Panc1 (cell line): ENCODE results near the gene OTUD6A. TPM values are rescaled to one million over a fixed set of nuclear protein-coding genes. Genes with fewer than 3 reads are reported as not detected.

ENCODE experiments used
- ATAC-seq: fragments of 200-7000 bp; cut with Tn5 transposase; 2 replicates; pipeline ENCODE4 v1.9.1; 2020; ENCODE audit warnings: mild to moderate bottlenecking, moderate library complexity
- BruUV-seq: library from RNA; stranded (reverse); fragments of 400-500 nt; replicated peaks from 2 replicates; lab custom pipeline; 2021; lab: Mats Ljungman, UMichigan
- CTCF ChIA-PET: fragments of 300-600 bp; sonication (Branson Sonifier 250); formaldehyde crosslinking; loops from one replicate; lab custom pipeline; 2022; ENCODE audit warnings: antibody characterized with exemption; lab: Charles Lee
- POLR2A ChIA-PET: fragments of 300-600 bp; sonication (Branson Sonifier 250); formaldehyde crosslinking; loops from one replicate; lab custom pipeline; 2022; ENCODE audit warnings: antibody characterized with exemption; lab: Charles Lee
- DNase-seq: peaks from one replicate; pipeline ENCODE4 v3.0.0-alpha.2; 2010; ENCODE audit warnings: low read depth, low spot score
- H3K27ac ChIP-seq: 2 replicates; pipeline ENCODE4 v1.5.1; 2011; ENCODE audit warnings: mild to moderate bottlenecking, low read length, inconsistent platforms
- H3K27me3 ChIP-seq: fragments of 200-500 bp; sonication (Bioruptor generic); 2 replicates; pipeline ENCODE4 v1.6.0; 2014; ENCODE audit warnings: low read length, inconsistent platforms; ENCODE audit not compliant: control insufficient read depth, insufficient read depth
- H3K36me3 ChIP-seq: fragments of 200-500 bp; sonication (Bioruptor generic); 2 replicates; pipeline ENCODE4 v1.5.1; 2014; ENCODE audit warnings: inconsistent platforms, mild to moderate bottlenecking, low read length, moderate library complexity; ENCODE audit not compliant: control insufficient read depth, insufficient read depth
- H3K4me1 ChIP-seq: 2 replicates; pipeline ENCODE4 v1.5.1; 2011; ENCODE audit warnings: inconsistent platforms, mild to moderate bottlenecking, low read length, moderate library complexity; ENCODE audit not compliant: control insufficient read depth, insufficient read depth
- H3K4me3 ChIP-seq, 2 experiments: 2 replicates each; pipeline ENCODE4 v1.5.1; 2011 to 2012; ENCODE audit warnings: low read depth in 2 of 2, low read length in 2 of 2, mild to moderate bottlenecking in 2 of 2, inconsistent platforms in 1 of 2, moderate library complexity in 1 of 2
- H3K9me3 ChIP-seq: fragments of 200-500 bp; sonication (Bioruptor generic); 2 replicates; pipeline ENCODE4 v1.5.1; 2014; ENCODE audit warnings: low read depth, mild to moderate bottlenecking, inconsistent platforms, low read length, moderate library complexity; ENCODE audit not compliant: control insufficient read depth, insufficient read depth
- POLR2AphosphoS5 ChIP-seq: IDR thresholded peaks from 2 replicates; pipeline ENCODE4 v1.6.1; 2012; ENCODE audit warnings: mild to moderate bottlenecking, low read depth, low read length, moderate library complexity
- SIN3A ChIP-seq: IDR thresholded peaks from 2 replicates; pipeline ENCODE4 v1.6.1; 2012; ENCODE audit warnings: low read depth, mild to moderate bottlenecking, low read length, moderate library complexity, borderline replicate concordance; ENCODE audit not compliant: insufficient read depth
- TCF7L2 ChIP-seq: IDR thresholded peaks from 2 replicates; pipeline ENCODE4 v1.6.1; 2011; ENCODE audit warnings: mild to moderate bottlenecking, low read depth, low read length, inconsistent platforms
- in situ Hi-C: cut with HindIII; loops from 2 replicates; pipeline ENCODE4 v1.10.0; 2016; ENCODE audit warnings: low sequenced_read_pairs, low pct_unique_long_range_greater_than_20kb
- intact Hi-C: fragments of 100-400 bp; cut with micrococcal nuclease; formaldehyde crosslinking; loops from one replicate; pipeline ENCODE4 v1.10.0; 2022; ENCODE audit not compliant: unreplicated experiment
- total RNA-seq: library from RNA; stranded (reverse); gene quantifications from one replicate; pipeline ENCODE4 v1.2.1, GENCODE V29; 2021; ENCODE audit not compliant: unreplicated experiment
- TF ChIP-seq, protein P1 (sequence below), 2 experiments: IDR thresholded peaks; 2 replicates each; pipeline ENCODE4 v1.6.1; 2011 to 2012; ENCODE audit warnings: low read depth in 2 of 2, control low read depth in 1 of 2, low read length in 1 of 2, mild to moderate bottlenecking in 1 of 2, moderate library complexity in 1 of 2; ENCODE audit not compliant: insufficient read depth in 1 of 2
- TF ChIP-seq, protein P2 (sequence below): fragments of 450-650 bp; IDR thresholded peaks from 2 replicates; pipeline ENCODE4 v1.5.1; 2017; ENCODE audit warnings: mild to moderate bottlenecking

The OTUD6A gene
- total RNA-seq, 1 experiment from 2014 or later = not detected

- DNase-seq (no peak), ATAC-seq (no peak)
- Histone ChIP-seq H3K36me3 (no peaks in the 10 kb centered on the region), H3K27ac (no peak overlapping the region), H3K4me3 (no peak overlapping the region), H3K27me3 (no peaks in the 10 kb centered on the region), H3K9me3 (no peaks in the 10 kb centered on the region), H3K4me1 (no peaks in the 10 kb centered on the region)
- BruUV-seq = no TSS peak
- ChIA-PET CTCF (no interaction called here), POLR2A (no interaction called here)
- intact Hi-C loops (no loop called here), in situ Hi-C loops (no loop called here)
- TF ChIP-seq POLR2AphosphoS5 (no peak), TCF7L2 (no peak), SIN3A (no peak)
- TF ChIP-seq, protein P1, sequence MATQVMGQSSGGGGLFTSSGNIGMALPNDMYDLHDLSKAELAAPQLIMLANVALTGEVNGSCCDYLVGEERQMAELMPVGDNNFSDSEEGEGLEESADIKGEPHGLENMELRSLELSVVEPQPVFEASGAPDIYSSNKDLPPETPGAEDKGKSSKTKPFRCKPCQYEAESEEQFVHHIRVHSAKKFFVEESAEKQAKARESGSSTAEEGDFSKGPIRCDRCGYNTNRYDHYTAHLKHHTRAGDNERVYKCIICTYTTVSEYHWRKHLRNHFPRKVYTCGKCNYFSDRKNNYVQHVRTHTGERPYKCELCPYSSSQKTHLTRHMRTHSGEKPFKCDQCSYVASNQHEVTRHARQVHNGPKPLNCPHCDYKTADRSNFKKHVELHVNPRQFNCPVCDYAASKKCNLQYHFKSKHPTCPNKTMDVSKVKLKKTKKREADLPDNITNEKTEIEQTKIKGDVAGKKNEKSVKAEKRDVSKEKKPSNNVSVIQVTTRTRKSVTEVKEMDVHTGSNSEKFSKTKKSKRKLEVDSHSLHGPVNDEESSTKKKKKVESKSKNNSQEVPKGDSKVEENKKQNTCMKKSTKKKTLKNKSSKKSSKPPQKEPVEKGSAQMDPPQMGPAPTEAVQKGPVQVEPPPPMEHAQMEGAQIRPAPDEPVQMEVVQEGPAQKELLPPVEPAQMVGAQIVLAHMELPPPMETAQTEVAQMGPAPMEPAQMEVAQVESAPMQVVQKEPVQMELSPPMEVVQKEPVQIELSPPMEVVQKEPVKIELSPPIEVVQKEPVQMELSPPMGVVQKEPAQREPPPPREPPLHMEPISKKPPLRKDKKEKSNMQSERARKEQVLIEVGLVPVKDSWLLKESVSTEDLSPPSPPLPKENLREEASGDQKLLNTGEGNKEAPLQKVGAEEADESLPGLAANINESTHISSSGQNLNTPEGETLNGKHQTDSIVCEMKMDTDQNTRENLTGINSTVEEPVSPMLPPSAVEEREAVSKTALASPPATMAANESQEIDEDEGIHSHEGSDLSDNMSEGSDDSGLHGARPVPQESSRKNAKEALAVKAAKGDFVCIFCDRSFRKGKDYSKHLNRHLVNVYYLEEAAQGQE (IDR thresholded peaks at IDR 0.05; ENCODE audit: insufficient read depth in 1 of 2, low read depth in 2 of 2, low read length in 1 of 2) = no peak
- TF ChIP-seq, protein P2, sequence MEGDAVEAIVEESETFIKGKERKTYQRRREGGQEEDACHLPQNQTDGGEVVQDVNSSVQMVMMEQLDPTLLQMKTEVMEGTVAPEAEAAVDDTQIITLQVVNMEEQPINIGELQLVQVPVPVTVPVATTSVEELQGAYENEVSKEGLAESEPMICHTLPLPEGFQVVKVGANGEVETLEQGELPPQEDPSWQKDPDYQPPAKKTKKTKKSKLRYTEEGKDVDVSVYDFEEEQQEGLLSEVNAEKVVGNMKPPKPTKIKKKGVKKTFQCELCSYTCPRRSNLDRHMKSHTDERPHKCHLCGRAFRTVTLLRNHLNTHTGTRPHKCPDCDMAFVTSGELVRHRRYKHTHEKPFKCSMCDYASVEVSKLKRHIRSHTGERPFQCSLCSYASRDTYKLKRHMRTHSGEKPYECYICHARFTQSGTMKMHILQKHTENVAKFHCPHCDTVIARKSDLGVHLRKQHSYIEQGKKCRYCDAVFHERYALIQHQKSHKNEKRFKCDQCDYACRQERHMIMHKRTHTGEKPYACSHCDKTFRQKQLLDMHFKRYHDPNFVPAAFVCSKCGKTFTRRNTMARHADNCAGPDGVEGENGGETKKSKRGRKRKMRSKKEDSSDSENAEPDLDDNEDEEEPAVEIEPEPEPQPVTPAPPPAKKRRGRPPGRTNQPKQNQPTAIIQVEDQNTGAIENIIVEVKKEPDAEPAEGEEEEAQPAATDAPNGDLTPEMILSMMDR = no peak
Measured at GRCh38 chrX:70043685-70044084, 18.6 kb upstream of the OTUD6A start.

DNA sequence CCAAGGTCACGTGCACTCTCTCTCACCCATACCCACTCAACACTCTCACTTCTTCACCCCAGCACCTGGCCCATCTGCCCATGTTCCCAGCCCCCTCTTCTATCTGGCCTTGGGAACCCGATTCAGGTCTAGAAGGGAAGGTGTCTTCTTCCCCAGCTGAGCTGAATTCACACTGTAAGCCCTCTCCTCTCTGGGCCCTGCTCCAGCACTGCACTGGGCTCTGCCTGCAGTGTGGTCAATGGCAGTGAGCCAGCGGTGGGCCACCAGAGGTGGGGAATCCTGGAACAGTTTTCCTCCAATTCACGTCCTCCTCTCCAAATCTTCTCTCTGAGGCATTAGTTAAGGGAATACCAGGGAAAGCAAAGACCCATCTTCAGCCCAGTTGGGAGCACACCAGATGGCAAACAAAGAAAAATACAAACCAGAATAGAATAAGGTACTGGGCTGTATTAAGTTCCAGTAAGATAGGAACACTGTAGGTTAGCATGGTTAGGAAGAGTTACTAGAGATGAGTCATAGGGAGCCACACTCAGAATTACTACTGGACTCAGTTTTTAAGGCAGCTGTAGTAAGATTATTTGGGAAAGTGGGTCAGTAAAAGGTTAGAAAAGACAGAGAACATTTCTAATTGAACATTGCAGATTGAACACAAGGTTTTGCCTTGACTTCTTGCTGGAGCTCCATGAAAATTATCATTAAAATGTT lies 17.6 kb upstream of the OTUD6A start:
- no peaks in the 10 kb centered on the region for H3K9me3 ChIP-seq
- H3K27ac ChIP-seq = no peak overlapping the region
- H3K27me3 ChIP-seq = no peaks in the 10 kb centered on the region
- DNase-seq (no peak), ATAC-seq (no peak)
- intact Hi-C loops = no loop called here
- BruUV-seq = no TSS peak
- in situ Hi-C loops = no loop called here
- ChIA-PET POLR2A (no interaction called here), CTCF (no interaction called here)
- no peak overlapping the region for H3K4me3 ChIP-seq
- TF ChIP-seq, protein P1 (IDR thresholded peaks at IDR 0.05; ENCODE audit: insufficient read depth in 1 of 2, low read depth in 2 of 2, low read length in 1 of 2) = no peak
- no peak for TF ChIP-seq POLR2AphosphoS5
- no peaks in the 10 kb centered on the region for H3K36me3 ChIP-seq
- H3K4me1 ChIP-seq = no peaks in the 10 kb centered on the region
